Measurements from ENCODE around the gene PARD6G.

PARD6G gene

GRCh38 chr18:80136679-80137078, 110.6 kb downstream of the PARD6G start:
- DNase-seq = no peak

- DNase-seq = no peak
Measured at GRCh38 chr18:80135136-80135535, 112.2 kb downstream of the PARD6G start.

GRCh38 chr18:80133124-80133523, 114.2 kb downstream of the PARD6G start:
- no peak for DNase-seq

- no peak for DNase-seq
Measured at GRCh38 chr18:80132180-80132812, 115.0 kb downstream of the PARD6G start.

GRCh38 chr18:80130555-80130954, 116.8 kb downstream of the PARD6G start:
- DNase-seq = no peak

GRCh38 chr18:80129672-80130367, 117.5 kb downstream of the PARD6G start:
- no peak for DNase-seq

- DNase-seq = no peak
Measured at GRCh38 chr18:80127635-80128034, 119.7 kb downstream of the PARD6G start.

GRCh38 chr18:80126797-80127196, 120.5 kb downstream of the PARD6G start:
- no peak for DNase-seq

GRCh38 chr18:80124131-80124530, 123.2 kb downstream of the PARD6G start:
- DNase-seq = no peak

GRCh38 chr18:80120932-80121331, 126.4 kb downstream of the PARD6G start:
- DNase-seq = no peak

- DNase-seq = no peak
Measured at GRCh38 chr18:80119111-80119510, 128.2 kb downstream of the PARD6G start.

- no peak for DNase-seq
Measured at GRCh38 chr18:80115035-80115434, 132.3 kb downstream of the PARD6G start.

- no peak for DNase-seq
Measured at GRCh38 chr18:80112624-80113248, 134.6 kb downstream of the PARD6G start.

- peak; percentile 39 for DNase-seq
Measured at GRCh38 chr18:80109676-80110078, 137.6 kb downstream of the PARD6G start.

GRCh38 chr18:80108739-80109675, 138.3 kb downstream of the PARD6G start, which contains the start of gene ADNP2:
ADNP2 (plus strand) TSS chr18:80109262; CDS start chr18:80117543, 8,281 bp downstream.
- DNase-seq = peak; percentile 92

- no peak for DNase-seq
Measured at GRCh38 chr18:80108121-80108536, 139.2 kb downstream of the PARD6G start.

GRCh38 chr18:80107426-80107825, 139.9 kb downstream of the PARD6G start:
- DNase-seq = no peak

Measured in activated CD4-positive, alpha-beta T cell treated with anti-CD3 and anti-CD28 coated beads, Interleukin-2, Interleukin-6, amounts not matched to agents 100 ng/mL and 50 ng/mL, durations not matched to agents 16 hours and 8 hours (primary cell).